Vagina (tissue), 2 donors: ENCODE data around the gene LACTBL1.

ENCODE experiments used
- CTCF ChIP-seq, 3 experiments: fragments of 450-650 bp in 2 of 3; fragments of 200-600 bp in 1 of 3; sonication (generic) in 1 of 3; IDR thresholded peaks; one replicate each; pipeline ENCODE4 v1.5.1; 2017 to 2019; ENCODE audit warnings: antibody characterized with exemption in 3 of 3, mild to moderate bottlenecking in 2 of 3, moderate library complexity in 2 of 3
- POLR2A ChIP-seq, 2 donors: fragments of 450-650 bp; IDR thresholded peaks; one replicate each; pipeline ENCODE4 v1.6.1; 2017; ENCODE audit warnings: antibody characterized with exemption in 2 of 2, mild to moderate bottlenecking in 2 of 2, moderate library complexity in 2 of 2

GRCh38 chr1:22932803-22933470, 39.7 kb downstream of the LACTBL1 start:
- TF ChIP-seq CTCF (IDR thresholded peaks at IDR 0.05) (no peak), POLR2A (IDR thresholded peaks at IDR 0.05) (no peak)
